Gastroesophageal sphincter (tissue), 4 donors: Measurements from ENCODE around the gene VIL1. TPM values are rescaled to one million over a fixed set of nuclear protein-coding genes. Genes with fewer than 3 reads are reported as not detected.

Source experiments
- ATAC-seq: fragments of 150-250 bp; one replicate; pipeline ENCODE4 v1.9.1; 2016; ENCODE audit warnings: mild to moderate bottlenecking, moderate library complexity
- H3K27ac ChIP-seq, 4 donors: fragments of 200-600 bp; sonication (generic) in 3 of 4; 1 replicate in 3 of 4; 2 replicates in 1 of 4; pipeline ENCODE4 v1.5.1; 2016 to 2019
- H3K27me3 ChIP-seq: fragments of 200-600 bp; sonication (generic); one replicate; pipeline ENCODE4 v1.5.1; 2019
- H3K36me3 ChIP-seq, 2 donors: fragments of 200-600 bp; sonication (generic); one replicate each; pipeline ENCODE4 v1.5.1; 2019; ENCODE audit warnings: control low read depth in 1 of 2
- H3K4me1 ChIP-seq, 3 donors: fragments of 200-600 bp; sonication (generic); 1 replicate in 2 of 3; 2 replicates in 1 of 3; pipeline ENCODE4 v1.5.1; 2016 to 2019; ENCODE audit warnings: control low read depth in 2 of 3
- H3K4me3 ChIP-seq, 2 donors: fragments of 200-600 bp; sonication (generic); one replicate each; pipeline ENCODE4 v1.5.1; 2019; ENCODE audit warnings: mild to moderate bottlenecking in 1 of 2, moderate library complexity in 1 of 2
- H3K9me3 ChIP-seq, 3 donors: fragments of 200-600 bp; sonication (generic); one replicate each; pipeline ENCODE4 v1.5.1; 2017 to 2019; ENCODE audit warnings: control low read depth in 2 of 3
- EP300 ChIP-seq: sonication (generic); formaldehyde crosslinking; IDR thresholded peaks from one replicate; pipeline ENCODE4 v1.6.1; 2017; ENCODE audit warnings: antibody characterized with exemption, mild to moderate bottlenecking
- POLR2A ChIP-seq, 2 donors: fragments of 450-650 bp; IDR thresholded peaks; one replicate each; pipeline ENCODE4 v1.6.1; 2017; ENCODE audit warnings: antibody characterized with exemption in 2 of 2, mild to moderate bottlenecking in 2 of 2, moderate library complexity in 1 of 2
- POLR2AphosphoS5 ChIP-seq: sonication (generic); formaldehyde crosslinking; IDR thresholded peaks from one replicate; pipeline ENCODE4 v1.6.1; 2017; ENCODE audit warnings: antibody characterized with exemption
- WGBS, 2 donors: methylation state at CpG; one replicate each; pipeline ENCODE4 v1.1.5; 2018; ENCODE audit warnings: low coverage in 1 of 2; 5-methylcytosine and 5-hydroxymethylcytosine counted together
- total RNA-seq, 4 donors: library from RNA; depleted of rRNA; stranded (reverse); fragments of >200 nt; gene quantifications; one replicate each; pipeline ENCODE4 v1.1.0, GENCODE V29; 2016
- TF ChIP-seq, protein P1 (sequence below), 4 experiments: fragments of 200-600 bp in 2 of 4; fragments of 450-650 bp in 2 of 4; sonication (generic) in 1 of 4; IDR thresholded peaks; one replicate each; pipeline ENCODE4 v1.5.1; 2017 to 2019; ENCODE audit warnings: antibody characterized with exemption in 4 of 4, mild to moderate bottlenecking in 2 of 4, moderate library complexity in 2 of 4

Gene VIL1
- total RNA-seq, 4 donors from 2014 or later: not detected

DNA sequence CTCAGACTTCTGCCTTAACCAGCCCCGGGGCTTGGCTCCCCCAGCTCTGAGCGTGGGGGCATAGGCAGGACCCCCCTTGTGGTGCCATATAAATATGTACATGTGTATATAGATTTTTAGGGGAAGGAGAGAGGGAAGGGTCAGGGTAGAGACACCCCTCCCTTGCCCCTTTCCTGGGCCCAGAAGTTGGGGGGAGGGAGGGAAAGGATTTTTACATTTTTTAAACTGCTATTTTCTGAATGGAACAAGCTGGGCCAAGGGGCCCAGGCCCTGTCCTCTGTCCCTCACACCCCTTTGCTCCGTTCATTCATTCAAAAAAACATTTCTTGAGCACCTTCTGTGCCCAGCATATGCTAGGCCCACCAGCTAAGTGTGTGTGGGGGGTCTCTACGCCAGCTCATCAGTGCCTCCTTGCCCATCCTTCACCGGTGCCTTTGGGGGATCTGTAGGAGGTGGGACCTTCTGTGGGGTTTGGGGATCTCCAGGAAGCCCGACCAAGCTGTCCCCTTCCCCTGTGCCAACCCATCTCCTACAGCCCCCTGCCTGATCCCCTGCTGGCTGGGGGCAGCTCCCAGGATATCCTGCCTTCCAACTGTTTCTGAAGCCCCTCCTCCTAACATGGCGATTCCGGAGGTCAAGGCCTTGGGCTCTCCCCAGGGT lies 13.7 kb upstream of the VIL1 start:
- H3K27ac ChIP-seq: peak overlapping the region; percentile 68 to 95 (median 88)
- TF ChIP-seq POLR2A (IDR thresholded peaks at IDR 0.05) (no peak), EP300 (no peak), POLR2AphosphoS5 (no peak)
- TF ChIP-seq, protein P1, sequence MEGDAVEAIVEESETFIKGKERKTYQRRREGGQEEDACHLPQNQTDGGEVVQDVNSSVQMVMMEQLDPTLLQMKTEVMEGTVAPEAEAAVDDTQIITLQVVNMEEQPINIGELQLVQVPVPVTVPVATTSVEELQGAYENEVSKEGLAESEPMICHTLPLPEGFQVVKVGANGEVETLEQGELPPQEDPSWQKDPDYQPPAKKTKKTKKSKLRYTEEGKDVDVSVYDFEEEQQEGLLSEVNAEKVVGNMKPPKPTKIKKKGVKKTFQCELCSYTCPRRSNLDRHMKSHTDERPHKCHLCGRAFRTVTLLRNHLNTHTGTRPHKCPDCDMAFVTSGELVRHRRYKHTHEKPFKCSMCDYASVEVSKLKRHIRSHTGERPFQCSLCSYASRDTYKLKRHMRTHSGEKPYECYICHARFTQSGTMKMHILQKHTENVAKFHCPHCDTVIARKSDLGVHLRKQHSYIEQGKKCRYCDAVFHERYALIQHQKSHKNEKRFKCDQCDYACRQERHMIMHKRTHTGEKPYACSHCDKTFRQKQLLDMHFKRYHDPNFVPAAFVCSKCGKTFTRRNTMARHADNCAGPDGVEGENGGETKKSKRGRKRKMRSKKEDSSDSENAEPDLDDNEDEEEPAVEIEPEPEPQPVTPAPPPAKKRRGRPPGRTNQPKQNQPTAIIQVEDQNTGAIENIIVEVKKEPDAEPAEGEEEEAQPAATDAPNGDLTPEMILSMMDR (IDR thresholded peaks at IDR 0.05): no peak
- no peaks in the 10 kb centered on the region for H3K9me3 ChIP-seq
- no peaks in the 10 kb centered on the region for H3K27me3 ChIP-seq
- H3K4me1 ChIP-seq: peaks cover 5 to 71% (median 45%) of the 10 kb centered on the region in 3 donors
- ATAC-seq: no peak
- 14 to 40% methylated on average over 1 of the region's 8 CpGs for WGBS, 2 donors
- peak overlapping the region in 1 of 2 donors; percentile 54 for H3K4me3 ChIP-seq
- H3K36me3 ChIP-seq: peaks cover 0 to 45% of the 10 kb centered on the region in 2 donors

DNA sequence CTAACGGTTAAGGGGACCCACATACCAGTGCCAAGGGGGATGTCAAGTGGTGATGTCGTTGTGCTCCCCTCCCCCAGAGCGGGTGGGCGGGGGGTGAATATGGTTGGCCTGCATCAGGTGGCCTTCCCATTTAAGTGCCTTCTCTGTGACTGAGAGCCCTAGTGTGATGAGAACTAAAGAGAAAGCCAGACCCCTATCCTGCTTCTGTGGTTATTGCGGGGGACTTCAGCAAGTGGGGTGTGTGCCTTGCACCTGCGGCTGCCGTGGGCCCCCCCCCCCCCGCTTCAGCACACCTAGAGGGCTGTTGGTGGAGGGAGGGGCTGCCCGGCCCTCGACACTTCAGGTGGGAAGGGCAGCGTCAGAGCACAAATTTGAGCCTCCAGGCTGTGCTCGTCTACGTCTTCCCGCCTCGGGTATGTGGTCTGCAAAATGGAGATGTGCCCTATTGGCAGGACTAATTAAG lies 13.1 kb upstream of the VIL1 start:
- Histone ChIP-seq H3K4me1 (peaks cover 5 to 71% (median 45%) of the 10 kb centered on the region in 3 donors), H3K27me3 (no peaks in the 10 kb centered on the region), H3K36me3 (peaks cover 0 to 45% of the 10 kb centered on the region in 2 donors), H3K27ac (peak overlapping the region; percentile 68 to 95 (median 88)), H3K4me3 (peak overlapping the region; percentile 8 to 54), H3K9me3 (no peaks in the 10 kb centered on the region)
- ATAC-seq: no peak
- peak; percentile 47 for TF ChIP-seq POLR2AphosphoS5
- no peak for TF ChIP-seq POLR2A (IDR thresholded peaks at IDR 0.05)
- 0 to 20% methylated on average over 2 to 3 of the region's 15 CpGs for WGBS, 2 donors

DNA sequence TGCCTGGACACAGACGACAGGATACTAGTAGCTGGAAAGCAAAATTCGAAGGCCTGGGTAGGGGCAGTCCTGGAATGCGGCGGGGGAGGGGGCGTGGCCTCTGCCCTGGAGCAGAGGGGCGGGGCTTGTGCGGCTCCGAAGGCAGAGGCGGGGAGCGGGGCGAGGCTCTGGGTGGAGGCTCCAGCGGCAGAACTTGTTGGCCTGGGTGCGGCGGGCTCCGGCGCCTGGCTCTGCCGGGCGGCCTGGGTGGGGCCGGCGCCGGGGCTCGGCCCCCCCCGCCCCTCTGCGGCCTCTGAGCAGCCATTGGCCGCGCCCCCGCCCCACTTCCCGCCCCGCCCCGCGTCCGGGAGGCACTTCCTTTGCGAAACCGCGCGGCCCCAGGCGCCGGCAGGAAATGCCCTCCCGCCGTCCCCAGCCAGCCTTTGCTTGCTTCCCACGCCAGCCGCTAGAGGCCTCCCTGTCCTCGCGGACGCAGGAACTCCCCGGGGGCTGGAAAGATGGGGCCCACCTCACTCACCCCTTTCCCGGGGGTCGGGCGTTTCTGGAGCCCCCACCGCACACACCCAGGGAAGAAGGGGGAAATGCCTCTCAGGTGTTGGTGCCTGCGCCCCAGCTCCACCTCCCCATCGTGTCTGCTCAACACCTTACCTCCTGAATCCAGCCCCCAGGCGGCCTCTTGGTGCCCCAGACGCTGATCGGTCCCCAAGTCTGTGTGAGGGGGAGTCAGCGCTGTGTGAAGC lies 12.5 kb upstream of the VIL1 start:
- H3K9me3 ChIP-seq: no peaks in the 10 kb centered on the region
- ATAC-seq: peak; percentile 94
- H3K4me3 ChIP-seq: peak overlapping the region; percentile 16 to 54
- WGBS, 2 donors: 0% methylated on average over 1 of the region's 56 CpGs; no CpG with 5 or more reads in 1 of the 2 donors
- no peaks in the 10 kb centered on the region for H3K27me3 ChIP-seq
- peak; percentile 28 to 37 for TF ChIP-seq POLR2A (IDR thresholded peaks at IDR 0.05)
- peak; percentile 73 for TF ChIP-seq POLR2AphosphoS5
- TF ChIP-seq, protein P1 (IDR thresholded peaks at IDR 0.05): peak in 3 of 4 experiments; percentile 86 to 92 (median 89)
- TF ChIP-seq EP300: no peak
- peak overlapping the region; percentile 68 to 95 (median 88) for H3K27ac ChIP-seq
- peaks cover 0 to 40% of the 10 kb centered on the region in 2 donors for H3K36me3 ChIP-seq
- H3K4me1 ChIP-seq: peaks cover 5 to 65% (median 40%) of the 10 kb centered on the region in 3 donors

DNA sequence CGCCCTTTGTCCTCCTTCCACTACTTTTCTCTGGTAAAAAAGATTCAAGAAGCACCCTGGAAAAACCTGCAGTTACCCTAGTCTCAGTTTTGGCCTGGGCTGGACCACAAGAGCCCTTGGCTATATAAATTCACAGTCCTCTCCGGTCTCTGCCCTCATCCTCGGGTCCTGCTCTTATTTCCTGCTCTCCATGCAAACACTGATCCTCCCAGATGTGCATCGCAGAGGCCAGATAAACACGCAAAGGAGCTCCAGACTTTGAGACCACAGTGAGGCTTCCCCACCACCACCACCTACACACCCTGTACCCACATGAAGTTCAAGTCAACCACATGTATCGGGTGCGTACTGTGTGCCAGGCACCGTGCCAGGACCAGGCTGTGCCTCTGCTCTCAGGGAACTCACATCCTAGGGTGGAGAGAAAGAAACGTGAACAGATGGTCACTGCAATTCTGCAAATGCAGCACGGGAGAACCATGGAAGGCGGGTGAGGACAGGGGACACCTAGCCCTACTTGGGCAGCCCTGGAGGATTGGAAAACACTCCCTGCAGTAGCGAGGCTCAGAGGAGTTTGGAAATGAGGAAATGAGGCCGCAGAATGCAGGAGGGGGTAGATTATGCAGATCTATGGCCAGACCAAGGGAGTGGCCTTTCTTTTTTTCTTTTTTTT lies 11.8 kb upstream of the VIL1 start:
- peaks cover 0 to 33% of the 10 kb centered on the region in 2 donors for H3K36me3 ChIP-seq
- no peaks in the 10 kb centered on the region for H3K27me3 ChIP-seq
- TF ChIP-seq POLR2AphosphoS5: peak; percentile 94
- TF ChIP-seq, protein P1 (IDR thresholded peaks at IDR 0.05): no peak
- peak in 1 of 2 donors; percentile 16 for TF ChIP-seq POLR2A (IDR thresholded peaks at IDR 0.05)
- WGBS, 2 donors: 2 to 4% methylated on average over 7 to 13 of the region's 13 CpGs
- peak overlapping the region; percentile 57 to 95 (median 88) for H3K27ac ChIP-seq
- no peaks in the 10 kb centered on the region for H3K9me3 ChIP-seq
- H3K4me3 ChIP-seq: peak overlapping the region; percentile 16 to 54
- H3K4me1 ChIP-seq: peaks cover 0 to 58% (median 33%) of the 10 kb centered on the region in 3 donors
- ATAC-seq: peak; percentile 10

DNA sequence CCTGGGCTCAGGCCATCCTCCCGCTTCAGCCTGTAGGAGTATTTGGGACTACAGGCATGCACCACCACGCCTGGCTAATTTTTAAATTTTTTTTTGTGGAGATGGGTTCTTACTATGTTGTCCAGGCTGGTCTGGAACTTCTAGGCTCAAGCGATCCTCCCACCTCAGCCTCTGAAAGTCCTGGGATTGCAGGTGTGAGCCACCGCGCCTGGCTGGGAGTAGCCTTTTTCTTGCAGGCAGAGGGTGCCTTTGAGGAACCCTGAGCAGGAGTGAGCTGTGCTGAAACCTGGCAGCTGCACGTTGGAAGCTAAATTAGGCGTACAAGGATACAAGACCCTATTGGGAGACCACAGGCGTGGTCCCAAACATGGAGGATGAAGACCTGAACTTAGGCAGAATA lies 11.2 kb upstream of the VIL1 start:
- no peak overlapping the region for H3K4me3 ChIP-seq
- peaks cover 0 to 27% of the 10 kb centered on the region in 2 donors for H3K36me3 ChIP-seq
- 55% methylated on average over 2 of the region's 8 CpGs; no CpG with 5 or more reads in 1 of the 2 donors for WGBS, 2 donors
- H3K9me3 ChIP-seq: no peaks in the 10 kb centered on the region
- TF ChIP-seq, protein P1 (IDR thresholded peaks at IDR 0.05): no peak
- TF ChIP-seq POLR2A (IDR thresholded peaks at IDR 0.05) (no peak), EP300 (no peak)
- H3K27ac ChIP-seq: peak overlapping the region in 2 of 4 donors; percentile 87 to 88
- ATAC-seq: no peak
- H3K27me3 ChIP-seq: no peaks in the 10 kb centered on the region
- peaks cover 0 to 52% (median 26%) of the 10 kb centered on the region in 3 donors for H3K4me1 ChIP-seq
